HepG2 (cell line): ENCODE measurements around the gene SRBD1. TPM values are rescaled to one million over a fixed set of nuclear protein-coding genes. Genes with fewer than 3 reads are reported as not detected.

Experiments used
- ATAC-seq: fragments of 200-7000 bp; cut with Tn5 transposase; 3 replicates; pipeline ENCODE4 v1.9.1; 2020; ENCODE audit warnings: mild to moderate bottlenecking, moderate library complexity
- BruUV-seq: library from RNA; stranded (reverse); fragments of 400-500 nt; replicated peaks from 2 replicates; lab custom pipeline; 2021; lab: Mats Ljungman, UMichigan
- CTCF ChIA-PET: fragments of 300-600 bp; formaldehyde crosslinking; extraction: SDS; loops from one replicate; lab custom pipeline; 2021; ENCODE audit warnings: low total read pairs, inconsistent platforms, low intra/inter-chr PET ratio; lab: Yijun Ruan, JAX
- POLR2A ChIA-PET: fragments of 350-600 bp; sonication (Branson Sonifier 250); formaldehyde crosslinking; loops from one replicate; lab custom pipeline; 2020; ENCODE audit warnings: antibody characterized with exemption, inconsistent platforms; lab: Yijun Ruan, JAX
- DNase-seq: peaks from one replicate; pipeline ENCODE4 v3.0.0-alpha.2; 2015; ENCODE audit warnings: low spot score
- FAIRE-seq: peaks from 3 replicates; lab custom pipeline; 2011; peaks lifted over from hg19 to GRCh38; lab: Jason Lieb, UNC
- H2AFZ ChIP-seq: one replicate; pipeline ENCODE4 v1.6.1; 2011; ENCODE audit warnings: low read length, inconsistent platforms
- H3K27ac ChIP-seq: fragments of 300-600 bp; 3 replicates; pipeline ENCODE4 v1.8.0; 2011; ENCODE audit warnings: mixed run types, mild to moderate bottlenecking, mixed read lengths, low read length, inconsistent platforms; ENCODE audit not compliant: insufficient read depth; ENCODE audit errors: extremely low read length
- H3K27me3 ChIP-seq, 2 experiments: fragments of 200-600 bp in 1 of 2; 2 replicates in 1 of 2; 3 replicates in 1 of 2; pipeline versions ENCODE4 v1.6.0 to v1.8.0; 2011; ENCODE audit warnings: low read length in 2 of 2, mild to moderate bottlenecking in 2 of 2, moderate library complexity in 2 of 2, inconsistent platforms in 1 of 2; ENCODE audit not compliant: insufficient read depth in 2 of 2, control insufficient read depth in 1 of 2
- H3K36me3 ChIP-seq, 2 experiments: fragments of 200-600 bp in 1 of 2; replicated peaks in 1 of 2; 2 replicates in 1 of 2; 3 replicates in 1 of 2; pipeline versions ENCODE4 v1.5.1 to v1.8.0; 2011; ENCODE audit warnings: low read length in 2 of 2, inconsistent platforms in 1 of 2; ENCODE audit not compliant: insufficient read depth in 2 of 2, control insufficient read depth in 1 of 2
- H3K4me1 ChIP-seq: 2 replicates; pipeline ENCODE4 v1.5.1; 2012; ENCODE audit warnings: low read length, inconsistent platforms; ENCODE audit not compliant: insufficient read depth
- H3K4me2 ChIP-seq: 2 replicates; pipeline ENCODE4 v1.6.0; 2011; ENCODE audit warnings: low read depth, low read length, inconsistent platforms
- H3K4me3 ChIP-seq, 3 experiments: fragments of 200-600 bp in 1 of 3; sonication (generic), shearing (Covaris generic) in 1 of 3; replicated peaks in 1 of 3; 2 replicates each; pipeline ENCODE4 v1.5.1; 2011 to 2016; ENCODE audit warnings: low read length in 3 of 3, inconsistent platforms in 2 of 3, low read depth in 2 of 3, mild to moderate bottlenecking in 2 of 3, control low read depth in 1 of 3, mixed read lengths in 1 of 3; ENCODE audit not compliant: insufficient read depth in 1 of 3
- H3K79me2 ChIP-seq: one replicate; pipeline ENCODE4 v1.6.1; 2011; ENCODE audit warnings: low read length, inconsistent platforms; ENCODE audit not compliant: insufficient read depth
- H3K9ac ChIP-seq: 2 replicates; pipeline ENCODE4 v1.6.0; 2011; ENCODE audit warnings: mild to moderate bottlenecking, low read depth, low read length, inconsistent platforms; ENCODE audit not compliant: insufficient read depth
- H3K9me3 ChIP-seq: 2 replicates; pipeline ENCODE4 v1.5.1; 2012; ENCODE audit warnings: mild to moderate bottlenecking, low read length
- H4K20me1 ChIP-seq: 2 replicates; pipeline ENCODE4 v1.6.0; 2011; ENCODE audit warnings: inconsistent platforms, mild to moderate bottlenecking, low read length, moderate library complexity; ENCODE audit not compliant: insufficient read depth
- AGO2 ChIP-seq: fragments of 200-400 bp; formaldehyde crosslinking; optimal IDR thresholded peaks from 2 replicates; pipeline ENCODE3; 2017; ENCODE audit warnings: mild to moderate bottlenecking, low read depth, low read length, moderate library complexity
- ARHGAP35 ChIP-seq: sonication (generic); formaldehyde crosslinking; IDR thresholded peaks from 2 replicates; pipeline ENCODE4 v1.9.0; 2022; ENCODE audit warnings: mild to moderate bottlenecking, inconsistent platforms, moderate library complexity, missing genetic modification reagents, borderline replicate concordance
- ARID4A ChIP-seq: sonication (generic); formaldehyde crosslinking; IDR thresholded peaks from 2 replicates; pipeline ENCODE4 v1.5.0; 2020; ENCODE audit warnings: mild to moderate bottlenecking, missing genetic modification reagents, borderline replicate concordance
- BRF2 ChIP-seq: sonication (generic); formaldehyde crosslinking; IDR thresholded peaks from 2 replicates; pipeline ENCODE4 v1.8.1; 2022; ENCODE audit warnings: mild to moderate bottlenecking, missing genetic modification reagents
- FOXC1 ChIP-seq: sonication (generic); formaldehyde crosslinking; IDR thresholded peaks from 2 replicates; pipeline ENCODE4 v1.8.0; 2022; ENCODE audit warnings: mild to moderate bottlenecking, missing genetic modification reagents, borderline replicate concordance
- HNF4A ChIP-seq: sonication (generic); formaldehyde crosslinking; IDR thresholded peaks from 2 replicates; pipeline ENCODE4 v1.4.0; 2020; ENCODE audit warnings: missing genetic modification reagents
- NFIB ChIP-seq: sonication (generic); formaldehyde crosslinking; IDR thresholded peaks from 2 replicates; pipeline ENCODE4 v1.9.0; 2021; ENCODE audit warnings: missing genetic modification reagents, mild to moderate bottlenecking, borderline replicate concordance
- NR2F2 ChIP-seq: IDR thresholded peaks from 2 replicates; pipeline ENCODE4 v1.6.1; 2012; ENCODE audit warnings: low read depth, inconsistent platforms, borderline replicate concordance
- TBP ChIP-seq: sonication (generic); formaldehyde crosslinking; IDR thresholded peaks from 2 replicates; pipeline ENCODE4 v1.5.0; 2020; ENCODE audit warnings: missing genetic modification reagents
- UBTF ChIP-seq: sonication (generic); formaldehyde crosslinking; IDR thresholded peaks from 2 replicates; pipeline ENCODE4 v1.4.0; 2020; ENCODE audit warnings: mild to moderate bottlenecking, missing genetic modification reagents
- ZKSCAN1 ChIP-seq: fragments of 150-350 bp; IDR thresholded peaks from 2 replicates; pipeline ENCODE4 v1.6.1; 2014; ENCODE audit warnings: low read length
- ZNF775 ChIP-seq: sonication (generic); formaldehyde crosslinking; IDR thresholded peaks from 2 replicates; pipeline ENCODE4 v1.4.0; 2020; ENCODE audit warnings: missing genetic modification reagents, mild to moderate bottlenecking, moderate library complexity, borderline replicate concordance
- ZNF781 ChIP-seq: sonication (generic); formaldehyde crosslinking; IDR thresholded peaks from 2 replicates; pipeline ENCODE4 v1.5.1; 2020; ENCODE audit warnings: borderline replicate concordance, mild to moderate bottlenecking, missing genetic modification reagents; ENCODE audit errors: not compliant biosample characterization
- ZNF784 ChIP-seq: sonication (generic); formaldehyde crosslinking; IDR thresholded peaks from 2 replicates; pipeline ENCODE4 v1.5.1; 2020; ENCODE audit warnings: missing genetic modification reagents, mild to moderate bottlenecking, borderline replicate concordance
- WGBS: methylation state at CpG from one replicate; pipeline ENCODE4 v1.1.6; 2017; ENCODE audit warnings: low lambda C conversion rate; 5-methylcytosine and 5-hydroxymethylcytosine counted together
- in situ Hi-C: cut with HindIII; loops from 2 replicates; pipeline ENCODE4 v1.10.0; 2017; ENCODE audit warnings: low pct_unique_long_range_greater_than_20kb; ENCODE audit not compliant: extremely low pct_ligation_motif_present
- intact Hi-C: fragments of 100-400 bp; cut with micrococcal nuclease; formaldehyde crosslinking; loops from one replicate; pipeline ENCODE4 v1.10.0; 2022; ENCODE audit not compliant: unreplicated experiment
- polyA plus RNA-seq, 8 experiments: library from polyadenylated mRNA; depleted of rRNA in 3 of 8; stranded (reverse) in 7 of 8; unstranded in 1 of 8; fragments of >200 nt; fragmentation: Illumina TruSeq in 4 of 8; extraction: Trizol in 4 of 8; gene quantifications; 2 replicates each; pipeline versions ENCODE4 v1.2.1 to v1.2.3, GENCODE V29; 2011 to 2016; ENCODE audit warnings: low read depth in 4 of 8, missing spikeins in 1 of 8, mixed read lengths in 1 of 8; ENCODE audit not compliant: insufficient read depth in 1 of 8
- total RNA-seq, 5 experiments: library from RNA; depleted of rRNA; stranded (reverse); fragments of >200 nt; fragmentation: Illumina TruSeq; extraction: Trizol; gene quantifications; 2 replicates each; pipeline ENCODE4 v1.2.3, GENCODE V29; 2016; ENCODE audit warnings: low read depth in 1 of 5

Gene SRBD1
- total and polyA plus RNA-seq, 2 of the 13 experiments (the other 11 are each of a cell fraction or from before 2014, with no cell fraction given) = 3.2 to 23.9 TPM

- POLR2A ChIA-PET = no interaction called here
- ATAC-seq = no peak
- Histone ChIP-seq H3K79me2 (no peaks in the 10 kb centered on the region), H3K27me3 (no peaks in the 10 kb centered on the region), H3K27ac (no peak overlapping the region), H3K36me3 (no peaks in the 10 kb centered on the region; a peak in 3 of 5 replicates), H3K4me2 (no peak overlapping the region), H3K4me1 (peaks cover 2% of the 10 kb centered on the region; the same call in 1 of the 2 replicates), H3K9ac (no peak overlapping the region), H3K9me3 (no peaks in the 10 kb centered on the region), H2AFZ (no peak overlapping the region), H4K20me1 (no peaks in the 10 kb centered on the region), H3K4me3 (no peak overlapping the region)
- FAIRE-seq = no peak
- no TSS peak for BruUV-seq
- DNase-seq = no peak
- intact Hi-C loops (no loop called here), in situ Hi-C loops (no loop called here)
- CTCF ChIA-PET = no interaction called here
- 100% methylated on average over 1 of the region's 1 CpG for WGBS
- TF ChIP-seq AGO2 = no peak
- TF ChIP-seq HNF4A (CRISPR knock-in tag) = no peak
- TF ChIP-seq ARHGAP35 = no peak
- TF ChIP-seq ZNF775 (CRISPR knock-in tag) = no peak
- no peak for TF ChIP-seq ZNF784 (CRISPR knock-in tag)
- no peak for TF ChIP-seq ZKSCAN1
- no peak for TF ChIP-seq NFIB (CRISPR knock-in tag)
- no peak for TF ChIP-seq ZNF781
- no peak for TF ChIP-seq BRF2 (CRISPR knock-in tag)
- TF ChIP-seq ARID4A (CRISPR knock-in tag) = no peak
- no peak for TF ChIP-seq FOXC1 (CRISPR knock-in tag)
- TF ChIP-seq TBP (CRISPR knock-in tag) = no peak
- no peak for TF ChIP-seq UBTF (CRISPR knock-in tag)
- TF ChIP-seq NR2F2 = no peak
These were observed 214.4 kb downstream of the SRBD1 start for GRCh38 chr2:45396671-45397070.
